Measurements from ENCODE around the gene RTL1.

RTL1 gene

DNA sequence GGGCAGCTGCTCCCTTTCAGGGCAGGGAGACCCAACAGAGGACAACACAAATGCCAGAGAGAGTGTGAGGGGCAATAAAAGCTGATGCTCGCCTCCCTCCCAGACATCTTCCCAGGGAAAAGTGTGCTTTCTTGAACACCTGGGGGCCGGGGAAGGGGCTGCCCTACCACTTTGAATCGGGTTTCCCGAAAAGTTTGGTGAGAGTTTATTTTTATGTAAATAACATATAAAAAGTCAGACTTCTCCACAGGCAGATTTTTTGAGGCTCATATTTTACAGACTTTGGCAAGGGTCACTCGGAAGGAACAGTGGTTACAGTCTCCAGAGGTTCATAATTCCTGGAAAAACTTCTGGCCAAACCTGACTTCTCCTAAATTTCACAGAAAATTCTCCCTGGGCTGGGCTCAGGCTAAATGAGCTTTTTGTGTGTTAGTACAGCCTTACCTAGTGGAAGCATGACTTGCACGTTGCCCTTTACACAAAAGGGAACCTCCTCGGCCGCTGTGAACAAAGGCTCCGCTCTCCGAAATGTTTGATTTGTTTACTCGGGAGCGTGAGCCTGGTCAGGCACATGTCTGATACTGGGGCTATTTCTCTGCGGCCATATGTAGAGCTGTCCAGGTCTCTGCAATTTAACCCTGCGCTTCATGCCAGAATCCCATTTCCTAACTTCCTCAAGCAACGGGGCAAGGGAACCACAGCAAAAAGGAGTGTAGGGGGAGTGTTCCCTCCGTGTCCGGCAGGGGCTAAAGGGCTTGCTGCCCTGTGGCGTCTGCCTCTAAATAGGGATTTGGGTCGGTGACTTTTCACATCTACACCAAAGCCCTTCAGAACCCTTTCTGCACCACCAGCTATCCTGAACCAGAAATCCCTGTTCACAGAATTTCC lies 3.4 kb downstream of the RTL1 start:
- intact Hi-C loops (cut with DNase I) = no loop called here
- peak in 6 of 42 donors; percentile 7 to 41 (median 24) for DNase-seq

DNA sequence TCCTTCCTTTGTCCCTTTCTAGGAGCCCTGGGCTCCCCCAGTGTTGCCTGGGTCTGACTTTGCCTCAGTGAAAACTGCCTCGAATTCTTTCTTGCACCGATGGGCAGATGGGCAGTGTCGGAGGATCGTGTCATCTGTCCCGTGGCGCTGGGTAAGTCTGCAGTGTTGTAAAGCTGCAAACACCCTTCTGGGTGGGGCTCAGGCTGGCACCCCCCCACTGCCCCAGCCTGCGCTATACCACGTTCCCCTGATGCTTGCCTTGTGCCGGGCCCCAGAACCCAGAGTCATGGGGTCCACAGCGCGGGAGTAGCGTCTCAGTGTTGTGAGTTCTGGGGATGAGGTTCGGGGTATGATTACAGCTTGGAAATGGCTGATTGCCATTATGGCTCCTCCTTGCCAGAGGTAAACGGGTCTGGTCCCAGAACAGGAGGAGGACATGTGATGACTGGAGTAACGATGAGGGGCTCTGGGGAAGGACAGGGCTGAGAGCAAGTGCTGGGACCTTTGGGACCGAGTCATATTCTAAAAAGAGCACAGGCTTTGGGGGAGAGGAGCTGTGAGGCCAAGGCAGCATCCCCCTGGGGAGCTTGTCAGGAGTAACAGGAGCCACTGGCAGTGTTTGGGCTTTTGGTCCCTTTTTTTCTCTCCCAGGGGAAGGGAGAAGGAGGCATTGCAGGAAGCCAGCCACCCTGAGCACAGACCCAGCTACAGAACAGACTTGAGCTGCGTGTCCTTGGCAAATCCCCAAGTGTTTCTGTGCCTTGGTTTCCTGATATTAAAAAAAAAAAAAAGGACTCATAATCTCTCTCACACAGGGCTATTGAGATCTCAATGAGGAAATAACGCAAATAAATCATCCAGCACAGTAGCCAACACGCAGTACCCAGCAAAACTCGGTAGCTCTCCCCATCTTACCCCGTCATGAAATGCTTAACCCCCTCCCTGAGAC lies 4.3 kb downstream of the RTL1 start:
- DNase-seq = peak in 9 of 42 donors; percentile 3 to 46 (median 12)
- intact Hi-C loops (cut with DNase I) = no loop called here

DNA sequence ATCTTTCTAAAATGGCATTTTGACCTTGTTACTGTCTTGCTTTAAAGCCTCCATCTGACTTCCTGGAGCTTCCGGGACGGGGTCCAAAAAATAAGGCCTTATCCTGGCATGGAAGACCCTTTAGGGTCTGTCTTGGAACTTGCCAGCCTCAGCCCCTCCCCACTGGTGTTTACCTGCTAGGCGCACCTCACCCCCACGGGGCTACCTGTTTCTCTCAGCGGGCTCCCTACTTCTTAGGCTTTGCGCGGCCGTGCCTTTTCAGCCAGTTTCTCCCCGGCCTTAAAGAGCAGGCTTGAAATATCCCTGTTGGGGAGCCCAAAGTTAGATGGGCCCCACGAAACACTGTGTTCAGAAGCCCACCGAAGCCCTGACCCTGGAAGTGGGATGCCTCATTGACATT lies 5.1 kb downstream of the RTL1 start:
- intact Hi-C loops (cut with DNase I) = no loop called here
- peak in 9 of 42 donors; percentile 5 to 39 (median 9) for DNase-seq

DNA sequence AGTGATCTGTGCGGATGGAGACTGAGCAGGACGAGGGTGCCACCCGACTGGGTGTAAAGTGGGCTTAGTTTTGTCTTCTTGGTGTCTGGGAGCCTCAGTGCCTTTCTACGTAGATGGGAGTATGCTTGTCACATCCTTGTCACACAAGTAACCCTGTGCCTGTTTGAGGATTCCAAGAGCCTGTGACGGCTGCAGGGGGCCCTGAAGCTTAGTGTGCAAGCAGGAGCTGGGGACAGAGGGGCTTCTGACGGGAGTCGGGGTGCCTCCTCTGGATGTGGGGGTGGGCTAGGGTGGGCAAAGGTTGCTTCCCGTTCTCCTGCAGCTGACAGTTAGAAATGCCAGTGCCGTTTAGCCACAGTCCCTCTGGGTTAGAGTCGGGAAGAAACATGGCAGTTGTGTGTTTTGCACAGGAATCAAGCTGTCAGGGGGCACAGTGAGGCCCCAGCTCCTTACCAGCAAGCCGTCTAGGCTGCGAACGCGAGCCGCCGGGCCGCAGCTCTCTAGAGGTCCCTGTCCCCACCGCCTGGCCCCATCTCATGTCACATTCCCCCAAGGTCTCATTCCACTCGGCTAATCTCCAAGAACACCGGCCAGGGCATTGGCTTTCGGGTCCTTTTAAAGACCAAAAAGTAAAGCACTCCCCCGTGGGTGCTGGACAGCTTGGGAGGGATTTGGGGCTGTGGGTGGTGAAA lies 7.0 kb downstream of the RTL1 start:
- intact Hi-C loops (cut with DNase I) = no loop called here
- DNase-seq = peak in 10 of 42 donors; percentile 5 to 34 (median 10)

DNA sequence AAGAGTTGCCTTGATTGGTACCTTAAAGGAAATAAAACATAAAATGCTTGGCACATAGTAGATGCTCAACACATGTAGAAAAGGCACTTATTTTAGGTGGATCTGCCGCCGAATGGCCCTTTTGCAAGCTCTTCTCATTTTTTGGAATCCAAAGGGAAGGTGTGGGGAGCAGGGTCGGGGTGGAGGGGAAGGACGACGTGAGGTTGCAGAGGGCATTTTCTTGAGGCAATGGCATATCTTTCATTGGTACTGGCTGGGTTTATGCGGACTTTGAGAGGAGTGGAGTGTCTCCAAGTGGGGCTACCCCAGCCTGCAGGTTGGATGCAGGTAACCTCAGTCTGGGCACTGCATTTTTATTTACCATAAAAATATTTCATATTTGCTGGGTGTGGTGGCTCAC lies 8.1 kb downstream of the RTL1 start:
- intact Hi-C loops (cut with DNase I) = no loop called here
- peak in 2 of 42 donors; percentile 5 to 16 for DNase-seq

DNA sequence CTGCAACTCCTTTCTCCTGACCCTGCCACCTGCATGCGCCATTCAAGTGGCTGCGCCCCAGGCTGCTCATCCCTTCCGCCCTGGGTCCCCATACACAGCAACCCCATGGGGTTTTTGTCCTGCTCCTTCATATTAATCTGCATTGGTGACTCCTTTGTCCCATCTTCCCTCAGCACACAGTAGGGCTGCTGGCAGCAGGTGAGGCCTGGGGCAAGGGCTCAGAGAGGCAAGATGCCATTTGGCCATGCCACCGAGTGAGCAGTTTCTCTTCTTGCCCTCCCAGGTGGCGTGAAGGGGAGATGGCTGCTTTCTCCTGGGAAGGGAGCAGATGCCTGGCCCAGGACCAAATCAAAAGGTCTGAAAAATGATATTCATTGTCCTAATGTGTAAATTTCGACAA lies 9.1 kb downstream of the RTL1 start:
- DNase-seq = peak in 5 of 42 donors; percentile 1 to 21 (median 13)
- intact Hi-C loops (cut with DNase I) = no loop called here

DNA sequence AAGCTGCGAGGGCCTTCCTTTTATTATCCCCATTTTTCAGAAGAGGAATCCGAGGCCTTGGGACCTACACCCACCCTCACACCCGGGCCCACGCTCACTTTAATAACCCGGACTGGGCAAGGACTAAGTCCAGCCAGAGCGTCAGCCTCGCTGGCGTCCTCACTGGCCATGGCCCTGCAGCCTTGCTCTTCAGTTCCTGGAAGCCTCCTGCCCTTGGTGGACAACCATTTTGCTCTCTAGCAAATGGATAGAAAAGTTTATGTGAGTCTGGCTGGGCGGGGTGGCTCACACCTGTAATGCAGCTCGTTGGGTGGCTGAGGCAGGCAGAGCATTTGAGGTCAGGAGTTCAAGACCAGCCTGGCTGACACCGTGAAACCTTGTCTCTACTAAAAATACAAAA lies 9.8 kb downstream of the RTL1 start:
- intact Hi-C loops (cut with DNase I) = no loop called here
- peak in 5 of 42 donors; percentile 2 to 23 (median 7) for DNase-seq

DNA sequence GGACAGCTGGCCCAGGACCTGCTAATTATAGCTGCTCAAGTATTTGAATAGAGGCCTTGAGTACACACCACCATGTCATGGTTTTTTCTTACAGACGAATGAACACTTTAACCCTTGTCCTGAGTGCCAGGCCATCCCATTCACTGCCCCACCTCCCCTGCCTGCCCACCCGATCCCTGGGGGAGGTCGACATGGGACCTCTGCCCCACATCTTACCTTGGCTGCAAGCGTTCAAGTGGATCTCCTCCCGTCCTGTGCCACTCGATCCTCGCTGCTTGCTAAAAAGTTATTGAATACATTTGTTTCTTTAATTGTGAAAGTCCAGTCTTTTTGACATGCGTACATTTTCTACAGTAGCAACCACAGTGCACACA lies 10.3 kb downstream of the RTL1 start:
- peak in 9 of 42 donors; percentile 0 to 18 (median 3) for DNase-seq
- intact Hi-C loops (cut with DNase I) = no loop called here

DNA sequence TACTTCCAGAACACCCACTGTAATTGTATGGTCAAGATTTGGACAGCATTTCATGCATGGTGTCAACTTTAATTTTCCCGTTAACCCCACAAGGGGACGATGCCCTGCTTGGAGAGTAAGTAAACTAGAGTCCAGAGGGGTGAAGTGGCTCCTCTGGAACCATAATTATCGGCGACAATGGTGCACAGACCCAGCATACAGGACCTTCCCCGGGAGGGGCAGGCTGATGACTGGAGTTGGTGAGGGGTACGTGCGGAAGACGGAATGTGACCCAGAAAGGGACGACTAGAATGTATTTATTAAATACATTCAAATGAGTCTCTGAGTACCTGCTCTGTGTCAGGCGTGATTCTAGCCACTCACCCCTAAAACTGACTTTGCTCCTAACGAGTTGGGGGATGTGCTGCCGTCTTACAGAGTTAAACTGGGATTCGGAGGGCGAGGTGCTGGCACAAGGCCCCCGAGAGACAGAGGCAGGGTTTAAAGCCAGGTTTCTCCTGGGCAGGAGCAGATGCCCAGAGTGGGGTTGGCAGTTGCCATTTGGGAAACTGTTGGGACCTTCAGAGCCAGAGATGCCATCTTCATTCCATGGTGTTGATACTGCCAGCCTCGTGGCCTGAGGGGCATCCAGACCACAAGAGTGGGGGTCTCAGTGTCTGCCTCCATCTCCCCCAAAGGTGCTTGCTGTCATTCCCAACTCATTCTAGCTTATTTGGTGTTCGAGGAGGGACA lies 10.9 kb downstream of the RTL1 start:
- intact Hi-C loops (cut with DNase I) = no loop called here

DNA sequence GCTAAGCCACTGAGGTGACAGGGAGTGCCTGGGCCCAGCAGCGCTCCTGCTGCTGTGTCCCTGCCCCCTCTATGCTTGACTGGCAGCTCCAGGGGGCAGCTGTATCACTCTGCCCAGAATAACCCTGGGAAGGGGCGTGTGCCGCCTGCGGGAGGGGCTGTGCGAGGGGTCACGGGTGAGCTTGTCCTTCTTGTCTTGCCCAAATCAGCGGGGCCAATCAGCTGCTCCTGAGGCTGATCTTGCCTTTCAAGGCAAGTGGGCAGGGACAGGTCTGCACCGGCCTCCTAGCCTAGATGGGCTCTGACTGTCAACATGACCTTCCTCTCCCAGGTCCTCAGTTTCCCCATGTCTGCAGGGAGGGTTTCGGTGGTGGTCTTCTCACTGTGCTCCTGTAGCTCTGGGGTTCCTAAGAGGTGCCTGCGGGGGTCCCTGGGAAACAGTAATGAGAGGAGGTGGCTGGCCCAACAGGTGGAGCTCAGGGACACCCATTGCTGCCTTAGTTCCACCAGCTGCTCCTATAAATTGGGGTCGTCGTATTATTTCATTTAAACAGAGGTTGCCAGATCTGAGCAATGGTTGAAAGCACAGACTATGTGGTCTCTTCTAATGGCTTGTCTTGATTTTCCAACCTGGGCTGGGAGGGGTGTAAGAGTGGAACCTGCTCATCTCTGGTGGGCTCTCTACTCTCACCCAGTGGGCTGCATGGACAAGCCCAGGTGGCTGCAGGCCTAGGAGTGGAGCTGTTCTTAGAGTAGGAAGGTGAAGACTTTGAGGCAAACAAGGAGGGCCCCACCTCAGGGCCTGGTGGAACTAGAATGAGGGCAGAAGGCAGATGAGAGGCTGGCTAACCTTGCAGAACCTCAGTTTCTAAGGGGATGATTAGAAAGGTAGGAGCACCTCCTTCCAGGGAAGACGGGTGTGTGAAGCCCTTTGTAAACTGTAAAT lies 11.7 kb downstream of the RTL1 start:
- peak in 13 of 42 donors; percentile 1 to 29 (median 6) for DNase-seq
- intact Hi-C loops (cut with DNase I) = no loop called here

More for the DNA sequence above, 10.9 kb downstream of the RTL1 start:
- peak in 14 of 42 donors; percentile 1 to 30 (median 4) for DNase-seq

DNA sequence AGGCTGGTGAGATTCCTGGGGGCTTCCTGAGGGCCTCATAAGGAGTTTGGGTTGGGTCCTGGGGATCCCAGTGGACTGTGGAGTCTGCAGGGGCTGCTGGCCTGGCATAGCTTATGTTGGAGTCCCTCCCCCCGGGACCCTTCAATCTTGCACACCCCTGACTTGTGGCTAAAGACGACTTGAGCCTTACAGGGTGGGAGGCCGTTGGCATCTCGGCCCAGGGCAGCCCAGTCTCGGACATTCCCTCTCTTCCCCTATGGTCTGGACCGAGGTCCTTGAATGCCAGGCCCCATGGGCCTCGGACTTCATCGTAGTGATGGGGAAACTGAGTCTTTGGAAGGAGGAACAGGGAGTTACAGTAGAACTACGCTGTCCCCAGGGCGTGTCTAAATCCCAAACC lies 12.5 kb downstream of the RTL1 start:
- DNase-seq = peak in 7 of 42 donors; percentile 1 to 20 (median 3)
- intact Hi-C loops (cut with DNase I) = no loop called here

DNA sequence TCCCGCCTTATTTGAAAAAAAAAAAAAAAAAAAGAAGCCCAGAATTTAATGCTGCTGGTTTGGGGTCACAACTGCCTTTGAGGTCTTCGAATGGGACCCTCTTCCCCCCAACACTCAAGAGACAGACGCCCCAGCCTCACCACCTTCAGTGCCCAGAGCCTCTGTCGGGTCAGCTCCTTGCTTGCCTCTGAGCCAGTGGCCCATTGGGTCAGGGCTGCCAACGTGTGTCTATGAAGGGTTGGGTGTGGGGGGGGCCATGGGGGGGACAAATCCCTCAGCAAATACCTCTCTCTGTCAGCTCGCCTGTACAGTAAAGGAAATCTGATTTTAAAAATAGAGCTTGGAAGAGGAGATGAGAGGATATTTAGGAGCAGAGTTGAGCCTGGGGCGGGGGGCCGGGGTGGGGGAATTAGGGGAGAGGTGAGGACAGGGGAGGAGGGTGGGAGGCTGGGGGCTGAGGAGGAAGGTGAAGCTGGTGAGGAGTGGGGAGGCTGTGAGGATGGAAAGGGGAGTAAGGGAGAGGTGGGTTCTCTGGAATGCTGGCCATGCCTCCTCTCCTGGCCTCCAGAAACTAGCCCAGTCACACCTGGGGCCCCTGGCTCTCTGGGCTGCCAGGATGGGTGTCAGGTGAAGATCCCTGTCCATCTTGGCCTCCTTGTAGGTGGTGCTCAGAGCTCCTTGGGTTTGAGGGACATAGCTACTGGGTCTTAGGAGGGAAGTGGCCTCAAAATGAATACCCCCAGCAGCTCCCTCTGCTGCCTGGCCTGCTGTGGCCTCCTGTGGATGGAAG lies 13.3 kb downstream of the RTL1 start:
- intact Hi-C loops (cut with DNase I) = no loop called here
- peak in 9 of 42 donors; percentile 0 to 29 (median 7) for DNase-seq

DNA sequence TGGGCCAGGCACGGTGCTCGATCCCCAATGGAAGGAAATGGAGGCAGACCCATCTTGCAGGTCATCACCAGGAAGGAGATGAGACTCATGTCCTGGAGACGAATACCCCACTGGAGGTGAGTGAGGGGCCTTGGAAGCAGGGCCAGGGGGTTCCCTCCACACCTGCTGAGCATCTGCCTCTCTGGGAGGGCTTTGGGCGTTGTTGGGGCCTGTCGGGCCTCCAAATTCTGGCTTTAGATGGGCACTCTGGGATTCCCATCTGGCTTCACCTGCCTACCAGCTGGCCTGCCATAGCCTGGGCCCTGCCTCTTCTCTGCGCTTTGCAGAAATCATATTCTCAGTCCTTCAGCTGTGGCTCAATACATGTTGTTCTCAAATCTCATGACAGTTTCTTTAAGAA lies 13.9 kb downstream of the RTL1 start:
- DNase-seq = peak in 10 of 42 donors; percentile 2 to 36 (median 13)
- intact Hi-C loops (cut with DNase I) = no loop called here

DNA sequence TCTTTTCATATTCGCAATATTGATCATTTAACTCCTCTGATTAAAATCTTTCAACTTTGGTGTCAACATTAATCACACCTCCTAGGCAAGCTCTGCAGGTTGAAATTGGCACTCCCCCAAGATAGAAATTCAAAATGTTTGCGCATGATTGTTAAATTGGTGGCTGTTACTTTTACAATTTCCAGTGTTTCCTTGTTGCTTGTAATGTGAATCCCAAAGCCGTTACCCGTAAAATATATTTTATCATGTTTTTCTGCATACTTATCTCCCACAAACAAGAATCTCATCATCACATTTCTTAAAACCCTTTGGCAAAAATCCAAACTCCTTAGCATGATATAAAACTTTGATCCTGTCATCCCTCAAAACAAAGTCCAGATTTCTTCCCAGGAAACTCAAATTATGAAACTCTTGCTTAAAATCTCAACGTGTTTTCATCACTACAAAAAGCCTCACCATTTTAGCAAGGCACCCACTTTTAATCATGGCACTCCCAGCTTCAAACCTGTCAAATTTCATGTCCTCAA lies 14.7 kb downstream of the RTL1 start:
- no peak for DNase-seq
- intact Hi-C loops (cut with DNase I) = no loop called here

DNA sequence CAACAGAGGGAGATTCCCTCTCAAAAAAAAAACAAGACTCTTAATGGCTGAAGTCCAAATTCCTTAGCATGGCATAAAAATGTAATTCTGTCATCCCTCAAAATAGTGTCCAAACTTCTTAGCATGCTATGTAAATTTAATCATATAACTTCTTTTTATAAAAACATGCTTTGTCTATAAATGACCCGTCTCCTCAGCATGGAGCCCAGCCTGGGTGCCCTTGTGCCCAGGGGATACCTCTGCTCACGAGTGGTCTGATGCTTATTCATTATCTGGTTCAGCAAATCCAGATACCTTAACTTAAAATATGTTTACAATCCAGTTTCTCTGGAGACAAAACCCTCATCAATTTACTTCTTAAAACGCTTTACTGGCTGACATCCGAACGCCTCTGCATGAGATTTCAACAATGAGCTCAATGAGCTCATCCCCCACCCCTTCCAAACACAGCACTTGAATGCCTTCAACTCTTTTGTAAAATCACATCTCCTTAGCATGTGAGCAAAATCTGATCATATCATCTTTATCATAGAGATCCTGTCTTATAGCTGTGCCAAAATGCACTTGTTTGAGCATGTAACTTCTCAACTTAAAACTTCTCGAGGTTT lies 15.7 kb downstream of the RTL1 start:
- intact Hi-C loops (cut with DNase I) = no loop called here
- peak in 7 of 42 donors; percentile 12 to 63 (median 44) for DNase-seq

DNA sequence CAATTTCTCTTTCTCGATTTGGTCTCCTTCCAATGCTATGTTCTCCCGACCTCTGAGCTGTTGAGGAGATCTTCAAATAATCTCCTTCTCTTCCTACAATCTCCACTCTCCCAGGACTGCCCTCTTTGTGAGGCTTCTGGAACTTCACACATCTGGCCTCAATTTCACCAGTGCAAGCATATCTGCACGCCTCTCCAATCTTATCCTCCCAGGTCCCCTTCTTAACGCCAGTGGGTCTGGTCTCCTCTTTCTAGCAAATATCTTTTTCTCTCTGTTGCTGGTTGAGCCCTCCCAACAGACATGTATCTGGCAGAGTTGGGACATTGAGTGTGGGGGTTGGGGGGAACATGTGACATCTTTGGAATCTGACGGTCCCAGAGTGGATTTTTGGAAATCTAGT lies 17.9 kb downstream of the RTL1 start:
- DNase-seq = no peak
- intact Hi-C loops (cut with DNase I) = no loop called here
